Prostate gland (tissue), 2 donors: ENCODE data around the gene GRAMD1C.

Experiments used
- CTCF ChIP-seq, 4 experiments: fragments of 200-600 bp in 2 of 4; fragments of 450-650 bp in 2 of 4; sonication (generic) in 2 of 4; IDR thresholded peaks; 1 replicate in 3 of 4; 2 replicates in 1 of 4; pipeline ENCODE4 v1.5.1; 2016 to 2019; ENCODE audit warnings: antibody characterized with exemption in 4 of 4, mild to moderate bottlenecking in 2 of 4, moderate library complexity in 2 of 4
- POLR2A ChIP-seq: fragments of 450-650 bp; IDR thresholded peaks from one replicate; pipeline ENCODE4 v1.6.1; 2016; ENCODE audit warnings: antibody characterized with exemption, mild to moderate bottlenecking

DNA sequence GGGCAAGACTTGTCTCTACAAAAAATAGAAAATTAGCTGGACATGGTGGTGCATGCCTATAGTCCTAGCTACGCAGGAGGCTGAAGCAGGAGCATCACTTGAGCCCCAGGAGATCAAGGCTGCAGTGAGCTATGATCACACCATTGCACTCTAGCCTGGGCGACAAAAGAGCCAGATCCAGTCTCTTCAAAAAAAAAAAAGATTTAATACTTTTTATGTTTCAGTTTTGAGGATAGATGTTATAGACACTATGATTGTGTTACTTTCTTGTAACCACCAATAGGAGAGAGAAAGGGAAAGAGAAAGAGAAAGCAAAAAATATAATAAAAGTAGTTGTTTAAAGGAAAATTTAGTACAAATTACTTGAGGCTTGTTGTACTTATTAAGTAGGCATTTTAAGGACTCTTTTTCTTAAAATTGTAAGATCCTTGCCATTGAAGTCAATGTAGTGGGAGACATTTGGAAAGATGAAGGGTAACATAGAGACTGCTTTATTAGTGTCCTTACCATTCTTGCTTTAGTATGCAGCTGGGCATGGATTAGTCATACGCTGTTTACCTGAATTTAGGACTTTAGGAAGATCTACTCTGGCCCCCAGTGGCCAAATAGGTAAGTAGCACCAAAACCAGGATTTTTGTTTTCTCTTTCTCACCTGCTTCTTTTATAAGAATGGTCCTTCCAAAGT is 74.1 kb downstream of the GRAMD1C start:
- TF ChIP-seq CTCF (IDR thresholded peaks at IDR 0.05) (peak in 3 of 4 experiments; percentile 71 to 82 (median 76)), POLR2A (no peak)
